Osteoblast (primary cell): ENCODE measurements around the gene TEX28. TPM values are rescaled to one million over a fixed set of nuclear protein-coding genes. Genes with fewer than 3 reads are reported as not detected.
A peak's percentile ranks its signal among the peaks of the same experiment; 100 is the strongest.

ENCODE experiments used
- DNase-seq: peaks from one replicate; pipeline ENCODE4 v3.0.0; 2011; ENCODE audit warnings: low spot score, mixed read lengths; ENCODE audit not compliant: insufficient read length; ENCODE audit errors: missing footprints
- H2AFZ ChIP-seq: 2 replicates; pipeline ENCODE4 v1.6.0; 2011; ENCODE audit warnings: mild to moderate bottlenecking, low read length
- H3K27ac ChIP-seq: 2 replicates; pipeline ENCODE4 v1.5.1; 2011; ENCODE audit warnings: mild to moderate bottlenecking, low read depth, low read length, moderate library complexity
- H3K27me3 ChIP-seq: 2 replicates; pipeline ENCODE4 v1.6.0; 2012; ENCODE audit warnings: mild to moderate bottlenecking, control low read depth, inconsistent platforms, low read length, moderate library complexity; ENCODE audit not compliant: insufficient read depth
- H3K36me3 ChIP-seq: 2 replicates; pipeline ENCODE4 v1.5.1; 2011; ENCODE audit warnings: mild to moderate bottlenecking, low read length, control low read depth, moderate library complexity; ENCODE audit not compliant: insufficient read depth
- H3K4me1 ChIP-seq: 2 replicates; pipeline ENCODE4 v1.5.1; 2011; ENCODE audit warnings: mild to moderate bottlenecking, low read length, control low read depth, moderate library complexity; ENCODE audit not compliant: insufficient read depth
- H3K4me2 ChIP-seq: 2 replicates; pipeline ENCODE4 v1.6.0; 2011; ENCODE audit warnings: mild to moderate bottlenecking, low read length; ENCODE audit not compliant: insufficient read depth
- H3K4me3 ChIP-seq: fragments of 200-600 bp; sonication (generic); 3 replicates; pipeline ENCODE4 v1.5.1; 2012; ENCODE audit warnings: mild to moderate bottlenecking, low read length, inconsistent platforms; ENCODE audit not compliant: insufficient read depth
- H3K79me2 ChIP-seq: 2 replicates; pipeline ENCODE4 v1.6.0; 2012; ENCODE audit warnings: mild to moderate bottlenecking, low read length, control low read depth, inconsistent platforms; ENCODE audit not compliant: insufficient read depth
- H3K9me3 ChIP-seq: 2 replicates; pipeline ENCODE4 v1.5.1; 2011; ENCODE audit warnings: low read depth, low read length, control low read depth
- H4K20me1 ChIP-seq: 2 replicates; pipeline ENCODE4 v1.6.0; 2012; ENCODE audit warnings: mild to moderate bottlenecking, low read length, control low read depth; ENCODE audit not compliant: insufficient read depth
- CTCF ChIP-seq: IDR thresholded peaks from 2 replicates; pipeline ENCODE4 v1.5.1; 2011; ENCODE audit warnings: mild to moderate bottlenecking, low read depth, low read length, moderate library complexity; ENCODE audit errors: extremely low read depth
- total RNA-seq: library from RNA; depleted of rRNA; stranded (reverse); fragments of >200 nt; gene quantifications from 2 replicates; pipeline ENCODE4 v1.2.3, GENCODE V29; 2012

TEX28 gene
- total RNA-seq, 1 donor, result not detected

GRCh38 chrX:154317391-154317995 lies 22.6 kb upstream of the TEX28 start:
- no peak overlapping the region for H3K4me2 ChIP-seq
- H3K36me3 ChIP-seq, result no peaks in the 10 kb centered on the region
- H3K9me3 ChIP-seq, result no peaks in the 10 kb centered on the region
- H3K4me1 ChIP-seq, result no peaks in the 10 kb centered on the region
- no peaks in the 10 kb centered on the region for H3K79me2 ChIP-seq
- H2AFZ ChIP-seq, result no peak overlapping the region
- no peak overlapping the region for H3K27ac ChIP-seq
- H4K20me1 ChIP-seq, result no peaks in the 10 kb centered on the region
- TF ChIP-seq CTCF, result peak; percentile 51
- H3K4me3 ChIP-seq, result no peak overlapping the region
- H3K27me3 ChIP-seq, result peaks cover 23% of the 10 kb centered on the region
- peak; percentile 56 for DNase-seq

GRCh38 chrX:154315416-154315815 lies 20.5 kb upstream of the TEX28 start:
- H3K4me2 ChIP-seq, result no peak overlapping the region
- no peaks in the 10 kb centered on the region for H3K4me1 ChIP-seq
- no peak overlapping the region for H3K4me3 ChIP-seq
- DNase-seq, result peak; percentile 22
- no peaks in the 10 kb centered on the region for H3K79me2 ChIP-seq
- no peak overlapping the region for H2AFZ ChIP-seq
- H3K27me3 ChIP-seq, result peaks cover 22% of the 10 kb centered on the region
- H3K27ac ChIP-seq, result no peak overlapping the region
- no peaks in the 10 kb centered on the region for H3K36me3 ChIP-seq
- no peak for TF ChIP-seq CTCF
- no peaks in the 10 kb centered on the region for H3K9me3 ChIP-seq
- no peaks in the 10 kb centered on the region for H4K20me1 ChIP-seq

GRCh38 chrX:154313147-154313546 lies 18.2 kb upstream of the TEX28 start:
- no peak overlapping the region for H2AFZ ChIP-seq
- peak; percentile 56 for DNase-seq
- no peaks in the 10 kb centered on the region for H3K36me3 ChIP-seq
- no peak for TF ChIP-seq CTCF
- H4K20me1 ChIP-seq, result no peaks in the 10 kb centered on the region
- H3K4me2 ChIP-seq, result no peak overlapping the region
- peaks cover 11% of the 10 kb centered on the region for H3K27me3 ChIP-seq
- H3K27ac ChIP-seq, result no peak overlapping the region
- no peaks in the 10 kb centered on the region for H3K79me2 ChIP-seq
- no peak overlapping the region for H3K4me3 ChIP-seq
- H3K4me1 ChIP-seq, result no peaks in the 10 kb centered on the region
- no peaks in the 10 kb centered on the region for H3K9me3 ChIP-seq

GRCh38 chrX:154312116-154312515 lies 17.2 kb upstream of the TEX28 start:
- no peak for TF ChIP-seq CTCF
- Histone ChIP-seq H3K4me3 (no peak overlapping the region), H3K79me2 (no peaks in the 10 kb centered on the region), H2AFZ (no peak overlapping the region), H3K4me2 (no peak overlapping the region), H3K27ac (no peak overlapping the region), H3K4me1 (no peaks in the 10 kb centered on the region), H3K36me3 (no peaks in the 10 kb centered on the region), H3K9me3 (no peaks in the 10 kb centered on the region), H4K20me1 (no peaks in the 10 kb centered on the region), H3K27me3 (peaks cover 16% of the 10 kb centered on the region)
- no peak for DNase-seq
